GM21447 (cell line): ENCODE data around the gene ROBO4.

Source experiments
- ATAC-seq: cut with Tn5 transposase; IDR thresholded peaks from one replicate; pipeline ENCODE4 v1.9.1; 2021; ENCODE audit not compliant: unreplicated experiment

Gene ROBO4

DNA sequence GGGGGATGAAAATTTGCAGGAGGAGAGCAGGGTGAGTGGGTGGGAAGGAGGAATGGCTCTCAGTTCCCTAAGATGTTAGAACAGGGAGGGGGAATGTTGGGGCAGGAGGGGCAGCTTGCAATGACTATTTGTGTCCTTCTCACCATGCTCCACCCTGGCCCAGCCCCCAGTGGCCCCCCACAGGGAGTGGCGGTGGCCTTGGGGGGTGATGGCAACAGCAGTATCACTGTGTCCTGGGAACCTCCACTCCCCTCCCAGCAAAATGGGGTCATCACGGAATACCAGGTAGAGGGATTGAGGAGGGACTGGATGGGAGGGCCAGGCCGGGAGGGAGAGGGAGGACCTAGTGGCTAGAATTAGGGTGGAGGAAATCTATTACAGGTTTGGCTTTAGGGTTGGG lies 22.3 kb downstream of the ROBO4 start:
- no peak for ATAC-seq

DNA sequence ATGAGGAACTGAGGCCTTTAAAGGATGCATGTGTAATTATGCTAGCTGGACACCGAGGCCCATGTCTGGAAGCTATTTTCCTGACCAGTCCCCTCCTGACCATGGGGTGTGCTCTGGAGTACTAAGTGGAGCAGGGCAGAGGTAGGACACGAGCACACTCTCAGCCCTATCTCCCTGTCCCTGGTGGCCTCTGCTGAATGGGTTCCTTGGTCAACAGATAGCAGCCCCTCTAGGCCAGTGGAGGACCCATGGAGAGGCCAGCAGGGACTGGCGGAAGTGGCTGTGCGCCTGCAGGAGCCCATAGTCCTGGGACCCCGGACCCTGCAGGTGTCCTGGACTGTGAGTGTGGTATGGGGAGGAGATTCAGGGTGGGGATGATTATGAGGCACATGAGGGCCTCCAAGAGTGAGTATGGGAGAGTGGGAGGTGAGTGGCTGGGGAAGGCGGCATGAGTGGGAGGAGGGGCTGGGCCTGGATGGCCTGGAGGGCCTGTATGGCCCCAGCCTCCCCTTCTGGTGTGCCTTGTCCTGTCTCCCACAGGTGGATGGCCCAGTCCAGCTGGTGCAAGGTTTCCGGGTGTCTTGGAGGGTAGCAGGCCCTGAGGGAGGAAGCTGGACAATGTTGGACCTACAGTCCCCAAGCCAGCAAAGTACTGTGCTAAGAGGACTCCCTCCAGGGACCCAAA lies 23.0 kb downstream of the ROBO4 start:
- ATAC-seq = no peak

DNA sequence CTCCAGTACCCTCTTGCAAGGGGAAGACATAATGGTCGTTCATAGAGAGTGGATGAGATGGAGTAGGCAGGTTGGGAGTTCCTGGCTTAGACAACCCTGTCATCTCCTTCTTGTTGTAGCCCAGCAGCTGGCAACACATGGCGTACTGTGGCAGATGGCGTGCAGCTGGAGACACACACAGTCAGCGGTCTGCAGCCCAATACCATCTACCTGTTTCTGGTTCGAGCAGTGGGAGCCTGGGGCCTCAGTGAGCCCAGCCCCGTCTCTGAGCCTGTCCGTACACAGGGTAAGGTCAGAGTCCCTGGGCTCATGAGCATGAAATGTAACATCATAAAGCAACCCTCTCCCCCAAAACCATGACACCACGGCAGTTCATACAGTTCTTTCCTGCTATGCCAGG lies 23.7 kb downstream of the ROBO4 start:
- no peak for ATAC-seq

DNA sequence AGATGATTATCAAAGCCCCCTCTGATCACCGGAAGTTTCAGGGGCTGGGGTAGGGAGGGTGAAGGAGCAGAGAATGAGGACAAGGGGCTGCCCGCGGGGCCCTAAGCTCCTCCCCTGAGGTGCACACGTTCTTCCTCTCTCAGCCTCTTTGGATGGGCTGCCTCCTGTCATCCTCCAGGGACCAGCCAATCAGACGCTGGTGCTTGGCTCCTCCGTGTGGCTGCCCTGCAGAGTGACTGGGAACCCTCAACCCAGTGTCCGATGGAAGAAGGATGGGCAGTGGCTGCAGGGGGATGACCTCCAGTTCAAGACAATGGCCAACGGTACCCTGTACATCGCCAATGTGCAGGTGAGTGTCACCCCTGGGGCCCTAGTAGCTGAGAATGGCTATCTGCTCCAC lies 24.9 kb downstream of the ROBO4 start:
- ATAC-seq = no peak

DNA sequence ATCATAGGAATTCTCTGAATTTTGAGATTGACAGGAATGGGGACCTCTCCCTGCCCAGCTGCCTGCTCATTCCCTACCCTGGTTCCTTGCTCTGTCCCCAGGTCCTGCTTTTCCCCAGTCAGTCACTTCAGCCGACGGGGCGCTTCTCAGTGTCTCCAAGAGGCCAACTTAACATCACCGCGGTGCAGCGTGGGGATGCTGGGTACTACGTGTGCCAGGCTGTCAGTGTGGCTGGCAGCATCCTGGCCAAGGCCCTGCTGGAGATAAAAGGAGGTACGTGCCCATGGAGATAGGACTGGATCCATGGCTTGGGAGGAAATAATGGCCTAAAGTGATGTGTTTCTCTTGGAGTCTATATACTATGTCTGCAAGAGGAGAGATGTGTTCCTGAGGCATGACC lies 25.4 kb downstream of the ROBO4 start:
- no peak for ATAC-seq

DNA sequence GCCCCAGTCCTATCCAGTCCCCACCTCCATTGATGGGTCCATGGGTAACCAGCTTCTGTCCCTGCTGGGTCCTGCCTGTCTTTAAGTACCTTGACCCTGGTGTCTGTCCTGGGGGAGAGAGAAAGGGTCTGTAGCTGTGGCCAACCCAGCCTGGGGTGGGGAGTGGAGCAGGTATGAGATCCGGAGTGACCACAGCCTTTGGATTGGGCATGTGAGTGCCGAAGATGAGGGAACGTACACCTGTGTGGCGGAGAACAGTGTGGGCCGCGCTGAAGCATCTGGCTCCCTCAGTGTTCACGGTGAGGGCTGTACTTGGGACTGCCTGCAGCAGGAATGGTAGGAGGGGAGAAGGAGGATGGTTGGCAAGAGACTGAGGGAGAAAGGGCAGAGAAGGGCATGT lies 27.2 kb downstream of the ROBO4 start:
- ATAC-seq = no peak

DNA sequence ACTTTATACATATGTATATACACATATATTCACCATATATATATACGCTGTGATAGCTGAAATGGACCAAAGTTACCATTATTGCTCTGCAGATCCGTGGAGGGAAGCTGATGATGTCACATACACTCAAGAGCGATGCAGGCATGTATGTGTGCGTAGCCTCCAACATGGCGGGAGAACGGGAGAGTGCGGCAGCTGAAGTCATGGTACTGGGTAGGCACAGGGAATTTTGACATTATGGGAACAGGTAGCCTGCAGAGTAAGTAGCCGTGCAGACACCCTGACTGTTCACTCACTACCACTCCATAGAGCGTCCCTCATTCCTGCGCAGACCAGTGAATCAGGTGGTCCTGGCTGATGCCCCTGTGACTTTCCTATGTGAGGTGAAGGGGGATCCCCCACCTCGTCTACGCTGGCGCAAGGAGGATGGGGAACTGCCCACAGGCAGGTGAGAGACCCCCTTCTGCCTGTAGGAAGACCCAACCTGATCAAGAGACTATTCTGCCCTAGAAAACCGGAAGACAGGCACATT lies 27.7 kb downstream of the ROBO4 start:
- ATAC-seq = no peak

DNA sequence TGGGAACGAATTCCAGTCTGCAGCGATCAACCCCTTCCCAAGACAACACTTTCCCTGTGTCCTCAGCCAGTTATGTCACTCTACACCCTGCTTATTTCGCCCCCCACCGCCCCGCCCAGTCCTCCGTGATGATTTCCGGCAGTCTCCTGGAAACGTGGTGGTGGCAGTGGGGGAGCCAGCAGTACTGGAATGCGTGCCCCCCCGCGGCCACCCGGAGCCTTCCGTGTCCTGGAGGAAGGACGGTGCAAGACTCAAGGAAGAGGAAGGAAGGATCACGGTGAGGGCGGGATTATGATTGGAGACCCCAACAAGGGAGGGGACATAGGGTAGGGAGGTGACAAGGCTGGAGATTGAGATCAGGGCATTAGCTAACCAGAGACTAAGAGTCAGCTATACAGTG lies 28.3 kb downstream of the ROBO4 start:
- no peak for ATAC-seq

DNA sequence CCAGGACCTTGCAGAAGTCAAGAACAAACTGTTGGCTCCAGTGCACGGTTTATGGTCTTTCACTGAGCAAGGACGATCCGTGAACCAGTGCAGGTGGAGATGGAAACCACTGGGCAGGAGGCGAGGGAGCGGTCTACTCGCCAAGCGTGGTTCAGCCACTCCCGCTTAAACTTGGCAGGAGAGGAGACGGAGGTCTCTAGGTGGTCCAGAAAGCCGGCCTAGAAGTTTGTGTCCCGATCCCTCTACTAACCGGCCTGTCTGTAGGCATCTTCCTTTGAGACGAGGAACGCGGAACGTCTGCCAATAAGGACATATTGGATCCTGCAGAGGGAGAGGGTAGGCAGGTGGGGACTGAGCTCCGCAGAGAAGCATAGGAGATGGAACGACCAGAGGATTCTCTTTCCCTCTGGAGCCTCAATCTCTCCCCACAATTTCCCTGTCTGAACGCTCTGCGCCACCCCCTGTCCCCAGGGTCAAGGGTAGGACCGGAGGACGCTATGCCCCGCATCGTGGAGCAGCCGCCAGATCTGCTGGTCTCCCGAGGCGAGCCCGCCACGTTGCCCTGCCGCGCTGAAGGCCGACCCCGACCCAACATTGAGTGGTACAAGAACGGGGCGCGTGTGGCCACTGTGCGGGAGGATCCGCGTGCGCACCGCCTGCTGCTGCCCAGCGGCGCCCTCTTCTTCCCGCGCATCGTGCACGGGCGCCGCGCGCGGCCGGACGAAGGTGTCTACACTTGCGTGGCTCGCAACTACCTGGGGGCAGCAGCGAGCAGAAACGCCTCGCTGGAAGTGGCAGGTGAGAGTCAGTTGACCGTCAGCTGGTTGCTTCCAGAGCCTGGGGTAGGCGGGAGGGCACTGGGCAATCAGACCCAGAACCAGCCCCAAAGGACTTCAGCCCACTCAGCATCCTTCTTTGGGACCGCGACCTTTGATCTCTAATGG lies 29.1 kb downstream of the ROBO4 start:
- no peak for ATAC-seq

DNA sequence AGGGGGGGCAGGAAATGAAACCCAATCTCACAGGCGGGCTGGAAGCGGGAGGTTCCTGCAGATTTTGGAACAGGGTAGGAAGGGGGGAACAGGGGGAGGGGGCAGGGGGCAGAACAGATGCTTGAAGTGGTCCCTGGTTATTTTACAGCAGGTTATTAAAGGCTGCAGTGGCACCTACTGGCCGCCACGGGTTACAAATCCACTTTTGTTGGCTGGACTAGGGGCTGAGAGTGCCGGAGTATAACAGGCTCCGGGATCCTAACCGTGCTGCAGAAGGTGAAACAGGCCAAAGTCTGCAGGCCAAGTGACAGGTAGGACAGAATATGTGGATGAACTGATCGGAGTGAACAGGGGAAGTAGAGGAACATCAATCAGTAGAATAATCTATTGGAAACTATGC lies 30.0 kb downstream of the ROBO4 start:
- peak; percentile 67 for ATAC-seq

DNA sequence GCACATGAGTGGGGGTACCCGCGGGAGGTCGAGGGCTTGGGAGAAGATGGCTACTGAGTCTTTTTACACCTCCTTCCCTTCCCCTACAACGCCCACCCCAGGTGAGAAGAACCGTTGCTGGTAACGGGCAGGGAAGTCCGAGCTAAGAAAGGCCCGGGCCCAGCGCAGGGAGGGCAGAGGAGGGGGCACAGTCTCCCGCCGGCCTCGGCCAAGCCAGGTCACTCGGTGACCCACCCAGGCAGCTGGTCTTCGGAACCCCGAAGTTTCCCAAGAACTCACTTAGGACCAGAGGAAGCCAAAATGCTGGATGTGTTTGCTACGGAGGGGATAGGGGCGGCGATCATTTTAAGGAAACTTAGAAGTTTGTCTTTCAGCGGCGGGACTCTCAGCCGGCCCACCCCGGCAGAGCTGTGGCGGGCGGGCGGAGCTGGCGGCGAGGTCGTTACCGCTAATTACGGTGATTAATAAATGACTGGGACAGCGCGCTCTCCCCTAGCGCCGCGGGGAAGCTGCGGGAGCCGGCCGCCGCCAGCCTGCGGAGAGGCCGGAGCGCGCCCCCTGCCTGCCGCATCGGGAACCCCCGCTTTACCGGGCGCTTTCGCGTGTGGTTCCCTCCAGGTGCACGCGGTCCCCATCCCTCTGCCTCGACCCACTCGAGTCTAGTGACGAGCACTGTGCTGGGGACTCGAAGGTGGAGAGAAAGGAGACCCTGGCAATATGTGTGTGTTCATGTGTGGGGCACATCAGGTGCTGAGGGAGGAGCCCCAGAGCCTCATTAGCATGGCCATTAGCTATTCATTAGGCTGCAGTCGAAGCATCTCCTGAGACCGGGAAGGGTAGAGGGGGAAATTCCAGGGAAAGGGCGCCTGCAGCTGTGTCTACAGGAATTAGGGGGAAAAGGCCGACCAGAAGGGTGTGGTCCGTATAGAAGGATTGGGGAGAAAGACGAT lies 31.5 kb downstream of the ROBO4 start:
- ATAC-seq = no peak

DNA sequence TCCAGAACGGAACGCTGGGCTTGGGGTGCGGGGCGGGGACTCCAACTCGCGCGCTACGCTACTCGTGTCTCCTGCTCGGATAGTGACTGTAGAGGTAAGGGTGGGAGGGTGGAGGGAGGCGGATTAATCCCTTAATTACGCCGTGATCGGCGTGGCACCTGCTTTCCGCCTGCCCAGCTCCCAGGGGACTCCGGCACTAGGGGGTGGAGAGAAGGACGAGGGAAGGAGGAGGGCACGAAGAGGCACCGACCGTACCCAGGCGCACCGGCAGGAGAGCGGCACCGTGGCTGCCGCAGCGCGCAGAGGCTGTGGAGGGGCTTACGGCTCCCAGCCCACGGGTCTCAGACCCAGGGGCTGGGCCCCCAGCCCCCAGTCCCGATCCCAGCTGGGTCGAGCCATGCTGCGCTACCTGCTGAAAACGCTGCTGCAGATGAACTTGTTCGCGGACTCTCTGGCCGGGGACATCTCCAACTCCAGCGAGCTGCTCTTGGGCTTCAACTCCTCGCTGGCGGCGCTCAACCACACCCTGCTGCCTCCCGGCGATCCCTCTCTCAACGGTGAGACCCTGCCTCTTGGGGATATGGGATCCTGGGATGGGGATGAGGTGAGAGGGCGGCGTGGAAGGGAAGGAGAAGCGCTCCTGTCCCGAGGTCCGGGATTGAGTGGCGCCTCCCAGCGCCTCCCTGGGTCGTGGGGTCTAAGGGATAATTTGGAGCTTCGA lies 32.3 kb downstream of the ROBO4 start, which contains the start of gene ROBO3:
Gene ROBO3, plus strand, starts transcription at position 252 of the 721 bp plus-strand sequence. Its CDS starts 146 bp downstream, at position 398.
- ATAC-seq = no peak

DNA sequence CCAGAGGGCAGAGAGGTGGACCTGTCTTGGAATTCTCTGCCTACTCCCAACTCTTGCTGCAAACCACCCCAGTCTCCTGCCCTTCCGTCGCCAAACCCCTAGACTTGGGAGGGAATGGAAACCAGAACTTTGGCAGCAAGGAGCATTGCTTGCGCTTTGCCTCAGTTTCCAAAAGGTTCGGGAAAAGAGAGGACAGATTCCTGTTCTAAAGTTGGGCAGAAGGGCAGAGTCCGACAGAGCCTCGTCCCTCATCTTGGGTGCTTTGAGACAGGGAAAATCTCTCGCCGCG lies 32.8 kb downstream of the ROBO4 start:
- ATAC-seq = no peak

DNA sequence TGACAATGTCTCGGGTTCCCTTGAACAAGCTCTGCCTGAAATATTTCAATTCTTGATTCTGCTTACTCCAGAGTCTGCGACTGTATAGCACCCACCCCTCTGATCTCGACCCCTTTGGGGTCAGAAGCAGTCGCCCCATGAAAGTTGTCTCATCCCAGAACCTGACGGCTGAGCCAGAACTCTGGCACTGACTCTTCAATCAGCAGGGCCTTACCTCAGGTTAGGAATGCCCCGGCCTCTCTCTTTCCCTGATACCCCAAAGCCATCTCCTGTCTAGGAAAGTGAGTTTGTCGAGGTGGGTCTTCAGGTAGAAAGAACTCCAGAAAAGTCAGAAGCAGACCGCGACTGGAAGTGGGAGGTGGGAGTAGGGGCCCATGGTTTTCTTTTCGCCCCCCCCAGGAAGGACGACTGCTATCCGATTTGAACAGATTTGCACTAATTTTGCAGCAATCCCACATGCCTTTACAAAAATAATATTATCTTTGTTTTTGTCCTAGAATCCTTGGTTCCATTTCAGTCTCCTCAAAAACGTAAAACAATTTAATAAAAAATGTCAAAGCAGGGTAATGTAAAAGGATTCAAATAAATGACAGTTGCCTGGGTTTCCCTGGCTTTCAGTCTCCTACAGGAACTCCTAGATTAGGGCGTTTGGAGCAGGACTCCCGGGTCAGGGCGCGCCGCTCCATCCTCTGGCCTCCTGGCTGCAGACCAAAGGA lies 33.3 kb downstream of the ROBO4 start:
- no peak for ATAC-seq

DNA sequence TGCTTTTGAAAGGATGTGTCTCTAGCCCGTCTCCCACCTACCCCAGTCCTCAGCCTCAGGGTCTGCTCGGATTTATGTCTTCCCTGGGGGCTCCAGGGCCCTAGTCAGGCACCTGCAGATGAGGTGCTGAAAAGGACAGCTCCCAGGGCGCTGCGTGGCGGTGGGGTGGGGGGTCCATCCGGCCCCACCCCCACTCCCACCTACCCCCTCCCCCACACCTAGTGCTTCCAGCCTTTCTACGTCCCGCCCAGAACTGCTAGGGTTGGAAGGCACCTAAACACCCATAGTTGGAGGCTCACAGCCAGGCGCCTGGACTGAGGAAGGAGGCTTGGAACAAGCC lies 33.9 kb downstream of the ROBO4 start:
- ATAC-seq = no peak

DNA sequence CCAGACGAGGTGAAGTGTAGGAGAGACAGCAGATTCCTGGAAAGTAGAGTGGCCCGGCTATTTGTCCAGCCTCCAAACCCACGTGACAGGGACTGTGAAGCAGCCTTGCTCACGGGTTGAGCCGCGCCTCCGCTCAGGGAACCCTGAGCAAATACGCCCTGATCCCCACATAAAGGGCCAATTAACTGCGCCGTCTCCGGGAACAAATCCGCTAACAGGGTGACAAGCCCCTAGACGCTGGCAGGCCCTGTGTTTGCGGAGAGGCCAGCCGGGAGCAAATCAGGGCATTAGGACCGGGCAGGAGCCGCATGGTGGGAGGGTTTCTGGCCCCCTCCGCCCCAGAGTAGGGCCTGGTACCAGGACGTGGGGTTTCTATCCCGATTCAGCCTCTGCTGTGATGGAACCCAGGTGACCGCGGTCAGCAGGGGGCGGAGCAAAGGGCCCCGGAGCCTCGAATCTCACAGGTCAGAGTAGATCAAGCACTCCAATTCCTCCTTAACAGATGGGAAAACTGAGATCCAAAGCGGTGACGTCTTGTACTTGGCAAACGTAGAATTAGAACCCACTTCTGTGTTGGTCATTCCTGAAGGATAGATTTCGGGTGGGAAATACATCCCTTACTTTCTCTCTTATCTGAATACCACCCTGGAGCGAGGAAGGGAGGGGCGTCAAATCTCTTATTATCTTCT lies 34.4 kb downstream of the ROBO4 start:
- ATAC-seq = no peak

DNA sequence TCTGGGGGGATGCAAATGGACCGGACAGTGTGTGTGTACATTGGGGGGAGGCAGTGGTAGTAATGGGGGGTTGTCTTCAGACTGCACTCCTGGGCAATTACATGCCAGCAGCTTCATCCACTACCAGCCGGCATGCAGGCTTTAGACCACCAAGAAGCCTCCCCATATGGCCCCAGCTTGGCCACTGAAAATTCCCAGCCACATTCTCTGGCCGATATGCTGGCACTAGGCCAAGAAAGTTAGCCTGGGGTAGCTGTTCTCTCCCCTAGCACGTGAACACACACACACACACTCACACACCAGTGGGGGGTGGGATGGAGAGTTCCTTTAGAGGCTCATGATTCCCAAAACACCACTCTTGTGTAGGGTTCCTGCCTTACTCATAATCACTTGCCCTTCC lies 36.0 kb downstream of the ROBO4 start:
- no peak for ATAC-seq

DNA sequence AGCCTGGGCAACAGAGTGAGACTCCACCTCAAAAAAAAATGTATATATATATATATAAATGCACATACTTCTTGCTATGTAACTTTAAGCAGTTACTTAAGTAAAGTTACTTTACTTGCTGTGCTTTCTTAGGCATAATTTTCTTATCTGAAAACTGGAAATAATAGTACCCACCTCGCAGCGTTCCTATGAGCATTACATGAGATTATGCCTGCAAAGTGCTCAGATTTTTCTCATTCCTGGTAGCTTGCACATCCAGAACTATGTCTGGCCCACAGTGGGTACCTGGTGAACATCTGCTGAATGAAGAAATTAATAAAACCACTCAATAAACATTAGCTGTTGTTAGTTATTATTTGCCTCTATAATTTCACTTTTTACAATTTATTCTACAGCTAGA lies 38.5 kb downstream of the ROBO4 start:
- no peak for ATAC-seq

DNA sequence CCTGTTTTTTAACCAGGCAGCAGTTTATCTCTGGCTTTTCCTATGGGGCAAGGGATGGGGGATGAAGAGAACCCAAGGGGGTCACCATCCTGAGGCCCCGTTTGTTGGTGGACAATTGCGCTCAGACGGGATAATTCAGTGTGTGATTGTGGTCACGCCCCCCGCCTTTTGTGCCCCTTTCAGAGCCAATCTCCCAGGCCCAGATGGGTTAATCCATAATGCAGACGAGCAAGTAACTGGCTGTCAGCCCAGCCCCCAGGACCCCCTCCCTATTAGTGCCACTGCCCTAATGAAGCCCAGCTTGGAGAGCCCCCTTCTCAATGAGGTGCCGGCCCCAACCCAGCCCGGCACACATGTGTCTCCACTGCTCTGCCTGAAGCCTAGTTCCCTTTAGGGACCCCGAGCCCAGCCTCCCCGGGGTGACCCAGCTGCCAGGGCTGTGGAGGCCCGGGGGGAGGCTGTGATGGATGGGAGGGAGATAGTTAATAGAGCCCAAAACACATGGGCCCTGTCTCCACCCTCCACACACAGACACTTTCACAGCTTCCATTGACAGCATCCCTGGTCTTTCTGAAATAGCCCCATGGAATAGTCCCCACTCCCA lies 51.5 kb downstream of the ROBO4 start:
- no peak for ATAC-seq
